ENCODE data around the gene FASTKD2. TPM values are rescaled to one million over a fixed set of nuclear protein-coding genes. Genes with fewer than 3 reads are reported as not detected.

FASTKD2 gene
- 22.3 TPM for total RNA-seq (2013)
- polyA plus RNA-seq, result 10 to 100 TPM; 10.2 to 12.7 (median 11.3) TPM
- 6.5 and 10.9 TPM in 2 replicates for polyA minus RNA-seq
- total RNA-seq, result 12.7 to 59.2 (median 27.4) reads per million in 11 experiments

- H3K4me2 ChIP-seq (replicated peaks; ENCODE audit: extremely low read depth, low read length, poor library complexity, severe bottlenecking), result peak within 1 kb of the TSS; percentile 73
- peak within 1 kb of the TSS; percentile 91 for H3K9ac ChIP-seq (ENCODE audit: insufficient read depth, low read length, poor library complexity, severe bottlenecking)
- H2AFZ ChIP-seq (ENCODE audit: insufficient read depth, low read depth, low read length, poor library complexity, severe bottlenecking), result peak within 1 kb of the TSS; percentile 84
- peaks cover 8 to 36% of the 10 kb centered on the region in 2 donors for H3K36me3 ChIP-seq (replicated peaks in 1 of 2; ENCODE audit: control insufficient read depth in 1 of 2, insufficient read depth in 2 of 2, low read length in 2 of 2)
- peaks cover 10% of the 10 kb centered on the region for H3K4me1 Mint-ChIP-seq
- H3K79me2 ChIP-seq (ENCODE audit: insufficient read depth, low read length), result peaks cover 24% of the 10 kb centered on the region
- peak within 1 kb of the TSS; percentile 81 to 99 for H3K27ac ChIP-seq (ENCODE audit: low read depth in 1 of 2, low read length in 2 of 2)
- WGBS (ENCODE audit: insufficient coverage), result 0% methylated on average over 44 of the region's 46 CpGs
- peak within 1 kb of the TSS; percentile 89 to 93 for H3K4me3 Mint-ChIP-seq
- peaks cover 0 to 2% (median 0%) of the 10 kb centered on the region in 3 donors for H3K27me3 Mint-ChIP-seq (ENCODE audit: low read depth in 3 of 3)
- H3K9me3 Mint-ChIP-seq, result no peaks in the 10 kb centered on the region
- H4K20me1 ChIP-seq (ENCODE audit: insufficient read depth, low read length), result no peaks in the 10 kb centered on the region
- H3K27me3 ChIP-seq (ENCODE audit: control insufficient read depth in 2 of 2, insufficient read depth in 2 of 2, low read length in 2 of 2), result no peaks in the 10 kb centered on the region
- H3K4me1 ChIP-seq (ENCODE audit: control insufficient read depth in 1 of 2, insufficient read depth in 2 of 2, low read length in 2 of 2), result peaks cover 13 to 15% of the 10 kb centered on the region in 2 donors
- no peak for TF ChIP-seq CTCF (IDR thresholded peaks at IDR 0.05)
- H3K9me3 ChIP-seq (replicated peaks in 1 of 2; ENCODE audit: control insufficient read depth in 1 of 2, insufficient read depth in 1 of 2, low read length in 2 of 2), result no peaks in the 10 kb centered on the region
- peaks cover 18 to 22% of the 10 kb centered on the region in 2 donors for H3K36me3 Mint-ChIP-seq
- H3K27ac Mint-ChIP-seq, result peak within 1 kb of the TSS in 6 of 7 donors; percentile 97 to 99 (median 98)
- H3K4me3 ChIP-seq (replicated peaks in 1 of 3; ENCODE audit: low read depth in 2 of 3, low read length in 3 of 3), result peak within 1 kb of the TSS; percentile 68 to 88 (median 69)
- intact Hi-C loops (cut with micrococcal nuclease), result loop anchor here in 1 of 2 donors (10.0 kb wide), 1 partner anchor 1489 kb away; the partner anchor contains the start of gene IDH1
- peak; percentile 93 to 96 (median 94) for DNase-seq
Observed at GRCh38 chr2:206765242-206766056, at the start of gene FASTKD2, which contains the start of gene MDH1B. Gene FASTKD2, plus strand, starts transcription at chr2:206765606. Its CDS starts 1,088 bp downstream, at chr2:206766694. Gene MDH1B, minus strand, starts transcription at chr2:206765328. Its CDS starts 57 bp downstream, at chr2:206765271.

- Mint-ChIP-seq H3K36me3 (no peaks in the 10 kb centered on the region), H3K27ac (no peak overlapping the region), H3K4me3 (no peak overlapping the region), H3K27me3 (ENCODE audit: low read depth in 3 of 3) (peaks cover 0 to 2% (median 0%) of the 10 kb centered on the region in 3 donors), H3K9me3 (peaks cover 0 to 3% (median 0%) of the 10 kb centered on the region in 7 donors), H3K4me1 (peaks cover 14% of the 10 kb centered on the region)
- no peaks in the 10 kb centered on the region for H3K36me3 ChIP-seq (replicated peaks in 1 of 2; ENCODE audit: control insufficient read depth in 1 of 2, insufficient read depth in 2 of 2, low read length in 2 of 2)
- no peaks in the 10 kb centered on the region for H3K9me3 ChIP-seq (replicated peaks in 1 of 2; ENCODE audit: control insufficient read depth in 1 of 2, insufficient read depth in 1 of 2, low read length in 2 of 2)
- 100% methylated on average over 2 of the region's 3 CpGs for WGBS (ENCODE audit: insufficient coverage)
- H2AFZ ChIP-seq (ENCODE audit: insufficient read depth, low read depth, low read length, poor library complexity, severe bottlenecking), result no peak overlapping the region
- no peak overlapping the region for H3K9ac ChIP-seq (ENCODE audit: insufficient read depth, low read length, poor library complexity, severe bottlenecking)
- H4K20me1 ChIP-seq (ENCODE audit: insufficient read depth, low read length), result no peaks in the 10 kb centered on the region
- H3K27me3 ChIP-seq (ENCODE audit: control insufficient read depth in 2 of 2, insufficient read depth in 2 of 2, low read length in 2 of 2), result no peaks in the 10 kb centered on the region
- peaks cover 0 to 7% of the 10 kb centered on the region in 2 donors for H3K4me1 ChIP-seq (ENCODE audit: control insufficient read depth in 1 of 2, insufficient read depth in 2 of 2, low read length in 2 of 2)
- TF ChIP-seq CTCF (IDR thresholded peaks at IDR 0.05), result no peak
- H3K79me2 ChIP-seq (ENCODE audit: insufficient read depth, low read length), result no peaks in the 10 kb centered on the region
- no peak overlapping the region for H3K4me2 ChIP-seq (replicated peaks; ENCODE audit: extremely low read depth, low read length, poor library complexity, severe bottlenecking)
- no peak overlapping the region for H3K4me3 ChIP-seq (replicated peaks in 1 of 3; ENCODE audit: low read depth in 2 of 3, low read length in 3 of 3)
- intact Hi-C loops (cut with micrococcal nuclease), result no loop called here
- no peak for DNase-seq
- no peak overlapping the region for H3K27ac ChIP-seq (ENCODE audit: low read depth in 1 of 2, low read length in 2 of 2)
Observed at GRCh38 chr2:206716623-206717022, 48.8 kb upstream of the FASTKD2 start.

Measured in CD14-positive monocyte (primary cell).